K562 (cell line): ENCODE data around the gene SERPINE1. TPM values are rescaled to one million over a fixed set of nuclear protein-coding genes. Genes with fewer than 3 reads are reported as not detected.
A peak's percentile ranks its signal among the peaks of the same experiment; 100 is the strongest.

Experiments used
- BMI1 ChIP-seq: fragments of 150-350 bp; IDR thresholded peaks from 2 replicates; pipeline ENCODE4 v1.6.1; 2014; ENCODE audit warnings: low read length
- CCNT2 ChIP-seq: IDR thresholded peaks from 2 replicates; pipeline ENCODE4 v1.6.1; 2011; ENCODE audit warnings: borderline replicate concordance, low read depth, mild to moderate bottlenecking, moderate library complexity, mixed read lengths, low read length; ENCODE audit not compliant: insufficient read length; ENCODE audit errors: extremely low read depth
- CREM ChIP-seq: IDR thresholded peaks from 2 replicates; pipeline ENCODE4 v1.6.1; 2014; ENCODE audit warnings: antibody characterized with exemption, low read depth
- ETV5 ChIP-seq: sonication (generic); formaldehyde crosslinking; IDR thresholded peaks from 2 replicates; pipeline ENCODE4 v1.4.0; 2020; ENCODE audit warnings: low read depth, mild to moderate bottlenecking, missing genetic modification reagents
- FOXP1 ChIP-seq: sonication (generic); formaldehyde crosslinking; IDR thresholded peaks from 2 replicates; pipeline ENCODE4 v1.8.0; 2022; ENCODE audit warnings: mild to moderate bottlenecking, missing genetic modification reagents
- HMG20B ChIP-seq: fragments of 250-450 bp; sonication (Bioruptor Pico); IDR thresholded peaks from 2 replicates; pipeline ENCODE4 v1.5.0; 2021; ENCODE audit warnings: mild to moderate bottlenecking
- KDM4B ChIP-seq, 2 experiments: fragments of 450-650 bp in 1 of 2; sonication (generic) in 1 of 2; IDR thresholded peaks; 2 replicates each; pipeline ENCODE4 v1.6.1; 2016 to 2017; ENCODE audit warnings: borderline replicate concordance in 2 of 2, antibody characterized with exemption in 1 of 2, low read depth in 1 of 2, mild to moderate bottlenecking in 1 of 2
- MXI1 ChIP-seq: IDR thresholded peaks from 2 replicates; pipeline ENCODE4 v1.6.1; 2011; ENCODE audit warnings: low read depth, mild to moderate bottlenecking, improper control_type of control experiment, low read length
- MYC ChIP-seq, 2 experiments: fragments of 250-450 bp in 1 of 2; sonication (Bioruptor Pico) in 1 of 2; IDR thresholded peaks; 2 replicates each; pipeline versions ENCODE4 v1.5.1 to v1.6.1; 2012 to 2021; ENCODE audit warnings: low read depth in 2 of 2, borderline replicate concordance in 1 of 2, improper control_type of control experiment in 1 of 2, low read length in 1 of 2, mild to moderate bottlenecking in 1 of 2, moderate library complexity in 1 of 2
- NRF1 ChIP-seq, 2 experiments: fragments of 450-650 bp; IDR thresholded peaks in 1 of 2; conservative IDR thresholded peaks in 1 of 2; 2 replicates each; pipeline ENCODE4 v1.6.1; 2014; ENCODE audit warnings: mild to moderate bottlenecking in 2 of 2
- POLR2G ChIP-seq: fragments of 200-400 bp; formaldehyde crosslinking; IDR thresholded peaks from 2 replicates; pipeline ENCODE4 v1.6.1; 2017; ENCODE audit warnings: low read depth, mild to moderate bottlenecking, antibody characterized with exemption, low read length, moderate library complexity
- RBFOX2 ChIP-seq: fragments of 200-400 bp; formaldehyde crosslinking; IDR thresholded peaks from 2 replicates; pipeline ENCODE4 v1.6.1; 2017; ENCODE audit warnings: low read depth, mild to moderate bottlenecking, low read length, moderate library complexity
- SAFB ChIP-seq: fragments of 200-400 bp; formaldehyde crosslinking; IDR thresholded peaks from 2 replicates; pipeline ENCODE4 v1.6.1; 2017; ENCODE audit warnings: low read depth, low read length, borderline replicate concordance
- SIN3A ChIP-seq, 2 experiments: fragments of 150-350 bp in 1 of 2; IDR thresholded peaks; 2 replicates each; pipeline ENCODE4 v1.6.1; 2011 to 2016; ENCODE audit warnings: borderline replicate concordance in 2 of 2, low read depth in 2 of 2, low read length in 2 of 2, mild to moderate bottlenecking in 2 of 2, moderate library complexity in 2 of 2; ENCODE audit not compliant: control insufficient read depth in 1 of 2
- SMAD3 ChIP-seq: fragments of 450-650 bp; formaldehyde crosslinking; conservative IDR thresholded peaks from 2 replicates; pipeline ENCODE4 v1.4.0; 2020; ENCODE audit warnings: mild to moderate bottlenecking
- TCF7 ChIP-seq: sonication (generic); IDR thresholded peaks from 2 replicates; pipeline ENCODE4 v1.6.1; 2016; ENCODE audit warnings: antibody characterized with exemption, borderline replicate concordance
- USF1 ChIP-seq: sonication (generic); formaldehyde crosslinking; IDR thresholded peaks from 2 replicates; pipeline ENCODE4 v1.9.0; 2022; ENCODE audit warnings: mild to moderate bottlenecking, missing genetic modification reagents
- ZNF512 ChIP-seq: IDR thresholded peaks from 2 replicates; pipeline ENCODE4 v1.6.1; 2016; ENCODE audit warnings: missing genetic modification characterization, missing compliant biosample characterization
- polyA plus RNA-seq, 8 experiments: library from polyadenylated mRNA; depleted of rRNA in 4 of 8; stranded (reverse) in 5 of 8; unstranded in 3 of 8; fragments of >200 nt; fragmentation: Nextera tagmentation in 2 of 8; fragmentation: Illumina TruSeq in 1 of 8; extraction: Ambion mirVana in 2 of 8; extraction: Trizol in 1 of 8; gene quantifications; 2 replicates each; pipeline versions ENCODE4 v1.2.1 to v1.2.3, GENCODE V29; 2011 to 2014; ENCODE audit warnings: inconsistent platforms in 1 of 8, missing spikeins in 1 of 8
- total RNA-seq, 7 experiments: library from RNA; depleted of rRNA in 6 of 7; stranded (reverse); fragments of >200 nt in 6 of 7; fragmentation: Illumina TruSeq in 2 of 7; extraction: Trizol in 2 of 7; gene quantifications; 2 replicates each; pipeline versions ENCODE4 v1.2.1 to v1.2.3, GENCODE V29; 2011 to 2021; ENCODE audit warnings: low replicate concordance in 1 of 7

The SERPINE1 gene
- total and polyA plus RNA-seq, 9 of the 15 experiments (the other 6 are each of a cell fraction or from before 2014, with no cell fraction given) = 0.22 to 4.8 (median 0.91) TPM

DNA sequence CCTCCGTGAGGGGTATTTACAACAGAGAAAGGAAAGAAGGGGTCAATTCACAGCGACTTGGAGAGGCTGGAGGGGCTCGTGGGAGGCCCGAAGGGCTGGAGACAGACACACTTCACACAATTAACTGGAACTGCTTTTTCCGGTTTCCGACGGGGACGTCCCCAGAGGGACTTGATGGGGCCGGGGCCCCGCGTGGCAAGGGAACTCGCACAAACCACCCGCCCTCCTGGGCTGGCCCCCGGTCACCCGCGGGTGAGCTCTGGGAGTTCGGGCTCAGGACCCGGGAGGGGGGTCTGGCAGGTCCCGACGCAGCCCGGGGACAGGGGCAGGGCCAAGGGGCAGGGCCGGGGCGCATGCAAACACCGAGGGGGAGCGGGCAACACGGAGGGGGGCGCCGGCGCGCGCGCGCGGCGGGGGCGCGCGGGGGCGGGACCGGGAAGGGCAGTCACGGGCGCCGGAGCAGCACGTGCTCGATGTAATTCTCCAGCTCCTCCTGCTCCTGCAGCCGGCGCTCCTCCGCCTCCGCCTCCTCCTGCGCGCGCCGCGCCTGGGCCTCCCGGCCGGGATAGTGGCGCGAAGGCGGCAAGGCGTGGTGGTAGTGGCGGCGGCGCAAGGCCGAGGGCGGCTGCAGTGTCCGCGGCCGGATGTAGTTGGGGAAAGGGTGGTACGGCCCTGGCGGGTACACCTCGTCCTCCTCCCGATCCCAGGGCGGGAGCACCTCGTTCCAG is 35.8 kb downstream of the SERPINE1 start (continued):
- TF ChIP-seq TCF7 = peak; percentile 64; the same call in 1 of the 2 replicates
- TF ChIP-seq RBFOX2 = peak; percentile 73
- TF ChIP-seq CREM = 0 out of 2 replicates have a peak, but pooled peaks have one; percentile 8
- peak; percentile 18; the same call in 1 of the 2 replicates for TF ChIP-seq SAFB
- TF ChIP-seq SIN3A (IDR thresholded peaks at IDR 0.05; ENCODE audit: borderline replicate concordance in 2 of 2, control insufficient read depth in 1 of 2, low read depth in 2 of 2, low read length in 2 of 2) = peak in 1 of 2 experiments; percentile 72; a peak in 1 of 4 replicates
- TF ChIP-seq HMG20B (CRISPR knock-in tag) = no peak
- peak; percentile 72 for TF ChIP-seq POLR2G
- TF ChIP-seq FOXP1 = 0 out of 2 replicates have a peak, but pooled peaks have one; percentile 44
- no peak for TF ChIP-seq SMAD3
- TF ChIP-seq ZNF512 (tag) = no peak
- peak; percentile 71 for TF ChIP-seq MYC (IDR thresholded peaks at IDR 0.05; ENCODE audit: low read depth, low read length)
- TF ChIP-seq MYC (CRISPR knock-in tag; IDR thresholded peaks at IDR 0.05; ENCODE audit: borderline replicate concordance, low read depth) = no peak
- peak; percentile 66 to 69; a peak in 2 of 4 replicates for TF ChIP-seq NRF1 (conservative IDR thresholded peaks at IDR 0.05 in 1 of 2, IDR thresholded peaks at IDR 0.05 in 1 of 2)
- peak; percentile 54 for TF ChIP-seq USF1 (CRISPR knock-in tag)
- TF ChIP-seq KDM4B (IDR thresholded peaks at IDR 0.05; ENCODE audit: borderline replicate concordance in 2 of 2, low read depth in 1 of 2) = 0 out of 4 replicates have a peak, but pooled peaks of 1 of the 2 experiments have one; percentile 20
- peak; percentile 75 for TF ChIP-seq ETV5 (CRISPR knock-in tag)
- TF ChIP-seq MXI1 = 0 out of 2 replicates have a peak, but pooled peaks have one; percentile 30
- TF ChIP-seq CCNT2 = peak; percentile 69
- no peak for TF ChIP-seq BMI1
